ENCODE measurements around the gene SYT15B.
A peak's percentile ranks its signal among the peaks of the same experiment; 100 is the strongest.
"Not testable (repeated sequence)": the region's sequence is repeated elsewhere in the genome, so short reads cannot be mapped to it uniquely, and the experiment has no call there.

Gene SYT15B

DNA sequence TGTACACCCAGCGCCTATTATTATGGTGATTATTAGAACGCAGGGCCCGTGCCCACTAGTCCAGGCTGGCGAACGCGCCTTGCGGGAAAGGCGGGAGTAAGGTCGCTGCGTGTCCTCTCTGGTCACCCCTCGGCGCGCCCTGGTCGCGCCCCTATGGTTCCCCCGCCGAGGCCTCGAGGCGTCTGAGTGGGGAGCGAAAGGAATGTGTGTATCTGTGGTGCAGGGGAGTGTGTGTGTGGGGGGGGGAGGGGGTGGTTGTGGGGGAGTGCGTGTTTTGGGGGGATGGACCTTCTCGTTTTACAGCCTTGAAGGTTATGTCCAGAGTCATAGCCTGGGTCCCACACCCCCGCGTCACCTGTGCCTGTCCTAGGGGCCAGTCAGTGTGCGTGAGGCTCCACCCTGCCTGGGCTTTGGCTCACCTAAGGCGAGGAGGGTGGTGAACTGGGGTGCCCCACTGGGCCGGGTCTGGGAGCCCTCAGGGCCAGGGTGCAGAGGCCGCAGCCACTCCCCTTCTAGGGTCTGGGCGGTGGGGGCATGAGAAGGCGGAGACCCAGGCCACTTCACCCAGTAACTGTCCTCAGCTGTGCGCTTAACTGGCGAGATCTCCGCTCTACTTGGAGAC lies at the start of gene SYT15B:
Gene SYT15B (minus strand): TSS at position 39 of the 622 bp plus-strand sequence. CDS start 952 bp downstream, outside the sequence.
- DNase-seq (ENCODE audit: low read depth) = not testable (repeated sequence)

DNA sequence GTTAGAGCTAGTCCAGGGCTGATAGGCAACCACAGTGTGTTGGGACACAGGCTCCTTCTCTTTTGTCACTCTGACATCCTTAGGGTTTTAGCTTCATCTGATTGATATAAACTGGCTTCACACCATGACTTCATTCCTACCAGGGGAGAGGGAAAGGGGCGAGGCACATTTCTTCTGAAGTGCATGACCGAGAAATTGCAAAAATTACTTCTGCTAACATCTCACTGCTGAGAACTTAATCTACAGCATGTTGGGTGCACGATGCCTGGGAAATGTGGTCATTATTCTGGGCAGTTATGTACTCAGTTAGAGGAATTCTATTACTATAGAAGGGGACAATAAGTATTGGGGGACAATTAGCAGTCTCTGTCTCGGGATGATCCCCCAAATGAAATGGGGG lies 16.2 kb upstream of the SYT15B start:
- not testable (repeated sequence) for H3K4me3 ChIP-seq (ENCODE audit: control insufficient read depth, low read depth, low read length); DNase-seq (ENCODE audit: low read depth)

More for the DNA sequence above, at the start of gene SYT15B:
- H3K4me3 ChIP-seq (ENCODE audit: control insufficient read depth, low read depth, low read length) = not testable (repeated sequence)

DNA sequence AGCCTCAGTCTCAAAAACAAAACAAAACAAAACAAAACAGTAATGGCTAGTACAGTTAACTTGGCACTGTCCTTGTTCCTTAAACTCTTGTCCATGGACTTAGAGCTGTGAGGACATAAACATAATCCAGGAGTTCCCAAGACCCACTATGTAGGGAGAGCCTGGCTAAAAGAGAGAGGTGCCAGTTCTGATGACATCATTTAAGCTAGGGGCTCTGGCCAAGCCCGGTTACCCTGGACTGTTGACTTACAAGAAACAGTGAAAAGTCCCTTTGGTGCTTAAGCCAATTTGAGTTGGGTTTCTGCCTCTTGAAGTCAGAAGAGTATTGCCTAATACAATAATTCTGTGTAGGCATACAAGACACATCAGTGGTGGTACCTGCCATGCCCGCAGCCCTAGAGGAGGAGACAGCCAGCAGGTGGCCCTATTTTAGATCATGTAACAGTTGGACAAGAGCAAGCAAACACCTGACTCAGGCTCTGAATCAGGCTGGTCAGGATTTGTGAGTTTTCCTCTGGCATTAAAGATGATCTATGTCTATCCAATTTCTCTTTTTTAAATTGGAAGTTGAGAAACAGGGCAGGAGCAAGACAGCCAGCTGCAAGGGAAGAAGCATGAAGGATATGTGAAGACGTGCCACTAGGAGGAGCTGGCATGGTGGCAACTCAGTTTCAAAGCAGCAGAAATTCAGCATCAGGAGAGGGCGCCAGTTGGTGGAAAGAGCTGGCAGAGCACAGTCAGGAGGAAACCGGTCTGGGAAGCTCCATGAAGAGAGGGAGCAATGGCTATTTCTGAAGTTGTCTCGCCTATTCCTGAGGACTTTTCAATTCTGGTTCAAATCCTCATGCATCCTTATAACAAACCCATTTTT lies 12.2 kb upstream of the SYT15B start:
- TF ChIP-seq, protein P1, sequence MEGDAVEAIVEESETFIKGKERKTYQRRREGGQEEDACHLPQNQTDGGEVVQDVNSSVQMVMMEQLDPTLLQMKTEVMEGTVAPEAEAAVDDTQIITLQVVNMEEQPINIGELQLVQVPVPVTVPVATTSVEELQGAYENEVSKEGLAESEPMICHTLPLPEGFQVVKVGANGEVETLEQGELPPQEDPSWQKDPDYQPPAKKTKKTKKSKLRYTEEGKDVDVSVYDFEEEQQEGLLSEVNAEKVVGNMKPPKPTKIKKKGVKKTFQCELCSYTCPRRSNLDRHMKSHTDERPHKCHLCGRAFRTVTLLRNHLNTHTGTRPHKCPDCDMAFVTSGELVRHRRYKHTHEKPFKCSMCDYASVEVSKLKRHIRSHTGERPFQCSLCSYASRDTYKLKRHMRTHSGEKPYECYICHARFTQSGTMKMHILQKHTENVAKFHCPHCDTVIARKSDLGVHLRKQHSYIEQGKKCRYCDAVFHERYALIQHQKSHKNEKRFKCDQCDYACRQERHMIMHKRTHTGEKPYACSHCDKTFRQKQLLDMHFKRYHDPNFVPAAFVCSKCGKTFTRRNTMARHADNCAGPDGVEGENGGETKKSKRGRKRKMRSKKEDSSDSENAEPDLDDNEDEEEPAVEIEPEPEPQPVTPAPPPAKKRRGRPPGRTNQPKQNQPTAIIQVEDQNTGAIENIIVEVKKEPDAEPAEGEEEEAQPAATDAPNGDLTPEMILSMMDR (conservative IDR thresholded peaks at IDR 0.05; ENCODE audit: control insufficient read depth, insufficient read depth, low read depth, low read length) = peak; percentile 45
- H3K4me3 ChIP-seq (ENCODE audit: control insufficient read depth, low read depth, low read length) = not testable (repeated sequence)
- DNase-seq (ENCODE audit: low read depth) = peak; percentile 58

DNA sequence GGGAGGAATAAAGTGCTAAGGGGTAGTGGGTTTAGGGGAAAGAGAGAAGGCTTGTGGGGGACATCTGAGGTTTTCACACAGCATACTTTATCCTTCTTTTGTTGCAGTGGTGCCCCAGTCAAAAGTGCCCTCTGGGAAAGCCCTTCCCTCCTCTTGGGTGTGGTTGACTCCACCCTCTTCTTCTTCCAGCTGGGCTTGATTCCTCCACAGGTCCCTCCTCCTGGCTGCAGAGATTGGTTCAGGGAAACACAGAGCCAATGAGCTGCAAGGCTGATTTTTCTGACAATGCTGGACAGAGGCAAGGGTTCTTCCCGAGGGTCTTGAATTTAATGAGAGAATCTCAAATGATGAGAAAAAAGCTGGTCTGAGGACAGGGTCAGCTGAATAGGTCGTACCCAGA lies 7.4 kb upstream of the SYT15B start:
- not testable (repeated sequence) for H3K4me3 ChIP-seq (ENCODE audit: control insufficient read depth, low read depth, low read length); DNase-seq (ENCODE audit: low read depth)

DNA sequence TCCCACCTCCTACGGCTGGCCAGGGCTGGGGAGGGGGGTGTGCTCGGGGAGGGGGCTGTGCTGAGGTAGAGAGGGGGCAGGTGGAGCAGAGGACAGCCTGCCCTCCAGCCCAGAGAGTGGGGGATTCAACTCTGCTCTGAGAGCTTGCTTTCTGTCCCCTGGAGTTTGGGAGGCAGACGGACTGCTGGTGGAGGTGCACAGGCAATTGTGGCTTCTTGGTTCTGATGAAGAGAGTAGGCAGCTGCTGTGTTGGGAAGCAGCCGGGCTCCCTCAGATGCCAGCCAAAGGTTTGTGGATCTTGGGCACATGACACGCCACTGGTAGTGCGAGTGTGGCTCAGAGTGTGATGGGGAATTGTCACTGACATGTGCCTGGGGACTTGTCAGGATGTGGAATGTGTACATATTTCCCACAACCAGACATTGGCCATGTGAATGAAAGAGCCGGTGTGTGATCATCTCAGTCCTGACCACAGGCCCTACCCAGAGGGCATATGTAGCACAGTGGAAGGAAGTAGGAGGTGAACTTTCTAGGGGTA lies 5.3 kb upstream of the SYT15B start:
- DNase-seq (ENCODE audit: low read depth); H3K4me3 ChIP-seq (ENCODE audit: control insufficient read depth, low read depth, low read length): not testable (repeated sequence)

DNA sequence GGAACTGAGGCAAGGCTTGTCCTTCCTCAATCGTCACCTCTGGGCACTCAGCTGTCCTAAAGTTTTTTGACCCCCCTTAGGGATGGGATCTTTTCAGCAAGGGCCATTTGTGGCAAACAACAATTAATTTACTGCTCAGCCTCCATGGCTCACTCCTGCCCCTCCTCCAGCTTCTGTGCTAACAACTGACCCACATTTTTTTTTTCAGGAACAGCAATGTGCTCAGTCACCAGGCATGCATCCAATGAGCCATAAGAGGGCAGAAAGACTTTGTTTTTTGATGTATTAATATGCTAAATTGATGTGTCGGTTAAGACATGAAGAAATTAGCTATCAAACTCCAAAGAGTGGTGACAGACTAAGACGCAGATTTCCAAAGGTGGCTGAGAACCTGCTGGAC lies 4.7 kb upstream of the SYT15B start:
- not testable (repeated sequence) for H3K4me3 ChIP-seq (ENCODE audit: control insufficient read depth, low read depth, low read length)
- DNase-seq (ENCODE audit: low read depth) = peak; percentile 39

DNA sequence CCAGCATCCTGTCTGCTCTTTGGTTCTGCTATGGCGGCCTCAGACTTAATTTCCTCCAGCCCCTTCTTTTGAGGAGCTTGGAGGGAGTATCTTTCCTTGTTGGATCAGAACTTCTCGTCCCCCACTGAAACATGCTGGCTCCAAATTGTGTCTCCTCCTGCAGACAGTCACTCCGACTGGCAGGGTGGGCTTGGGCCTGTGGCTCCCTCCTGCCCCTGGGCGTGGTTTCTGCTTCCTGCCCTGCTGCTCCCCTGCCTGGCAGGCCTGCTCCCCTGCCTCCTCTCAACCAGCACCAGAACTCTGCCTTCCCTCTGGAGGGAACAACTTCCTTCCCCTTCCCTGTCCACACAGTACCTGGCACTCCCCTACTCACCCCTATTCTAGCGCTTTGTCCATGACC lies 3.8 kb upstream of the SYT15B start:
- not testable (repeated sequence) for DNase-seq (ENCODE audit: low read depth); H3K4me3 ChIP-seq (ENCODE audit: control insufficient read depth, low read depth, low read length)

DNA sequence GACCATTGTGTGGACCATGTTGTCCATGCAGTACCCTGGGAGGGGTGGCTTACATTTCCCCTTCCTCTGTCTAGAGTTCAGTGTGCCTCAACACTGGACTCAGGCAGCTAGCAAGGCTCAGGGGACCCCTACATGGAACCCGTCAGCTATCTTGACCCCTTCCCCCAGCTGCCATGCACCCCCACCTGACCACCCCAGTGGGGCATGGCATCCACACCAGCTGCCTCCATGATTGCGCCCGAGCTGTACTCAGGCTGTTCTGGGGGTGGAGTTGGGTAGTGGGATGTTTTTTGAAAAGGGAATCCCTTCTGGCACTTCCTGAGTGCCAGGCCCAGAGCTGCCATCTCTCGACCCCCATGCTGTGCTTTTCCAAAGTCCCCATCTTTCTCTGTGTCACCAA lies 1.8 kb upstream of the SYT15B start:
- not testable (repeated sequence) for DNase-seq (ENCODE audit: low read depth); H3K4me3 ChIP-seq (ENCODE audit: control insufficient read depth, low read depth, low read length)

DNA sequence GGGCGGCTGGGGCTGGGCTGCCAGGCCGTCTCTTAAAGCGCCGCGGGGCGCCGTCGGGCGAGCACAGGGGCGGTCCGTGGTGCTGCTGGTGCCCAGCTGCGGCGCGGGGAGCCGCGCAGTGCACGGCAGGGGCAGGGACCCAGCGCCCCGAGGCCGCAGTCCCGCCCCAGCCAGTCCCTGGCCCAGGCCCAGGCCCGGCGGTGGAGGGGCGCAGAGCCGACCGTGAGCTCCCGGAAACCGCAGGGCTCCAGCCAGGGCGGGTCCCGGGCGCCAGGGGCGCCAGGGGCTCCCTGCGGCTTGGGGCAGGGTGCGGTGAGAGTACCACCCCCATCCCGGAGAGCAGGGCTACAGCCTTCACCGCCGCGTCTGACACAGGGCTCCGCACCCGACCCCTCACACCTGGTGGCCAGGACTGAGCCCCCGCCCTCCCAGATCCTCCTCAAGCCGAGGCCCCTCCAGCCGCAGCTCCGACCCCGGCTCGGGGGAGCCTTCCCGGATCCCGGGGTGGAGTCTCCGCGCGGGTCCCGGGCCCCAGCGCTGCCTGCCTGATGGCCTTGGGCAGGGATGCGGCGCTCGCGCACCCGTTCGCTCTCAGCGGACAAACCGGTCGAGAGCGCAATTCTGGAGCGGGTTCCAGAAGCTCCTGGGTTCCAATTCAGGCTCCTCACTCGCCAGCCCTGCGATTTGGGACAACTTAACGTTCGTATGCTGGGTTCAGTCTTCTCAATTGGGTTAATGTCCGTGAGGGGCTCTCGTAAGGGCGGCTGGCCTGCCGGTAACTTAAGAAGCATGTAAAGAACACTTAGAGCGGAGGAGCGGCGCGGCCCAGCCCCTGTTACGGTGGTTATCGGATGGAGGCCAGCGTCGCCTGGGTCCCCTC lies 478 bp downstream of the SYT15B start:
- not testable (repeated sequence) for DNase-seq (ENCODE audit: low read depth); H3K4me3 ChIP-seq (ENCODE audit: control insufficient read depth, low read depth, low read length)

DNA sequence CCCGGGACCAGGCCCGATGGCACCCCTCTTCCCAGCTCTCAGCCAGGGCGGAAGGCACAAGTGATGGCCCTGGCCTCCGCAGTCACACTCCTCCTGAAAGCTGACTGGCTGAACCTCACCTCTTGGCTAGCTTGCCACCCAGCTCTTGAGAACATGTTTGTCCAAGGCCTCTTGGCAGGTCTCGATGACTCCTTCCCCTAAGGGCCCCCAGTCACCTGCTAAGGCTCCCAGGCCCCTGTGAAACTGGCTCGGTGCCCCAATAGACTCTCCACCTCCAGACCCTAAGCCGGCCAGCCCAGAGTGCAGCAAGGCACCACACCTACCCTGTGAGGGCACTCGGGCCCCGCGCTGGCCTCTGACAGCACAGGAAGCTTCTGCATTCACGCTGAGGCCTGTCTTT lies 4.5 kb downstream of the SYT15B start:
- H3K4me3 ChIP-seq (ENCODE audit: control insufficient read depth, low read depth, low read length); DNase-seq (ENCODE audit: low read depth): not testable (repeated sequence)

DNA sequence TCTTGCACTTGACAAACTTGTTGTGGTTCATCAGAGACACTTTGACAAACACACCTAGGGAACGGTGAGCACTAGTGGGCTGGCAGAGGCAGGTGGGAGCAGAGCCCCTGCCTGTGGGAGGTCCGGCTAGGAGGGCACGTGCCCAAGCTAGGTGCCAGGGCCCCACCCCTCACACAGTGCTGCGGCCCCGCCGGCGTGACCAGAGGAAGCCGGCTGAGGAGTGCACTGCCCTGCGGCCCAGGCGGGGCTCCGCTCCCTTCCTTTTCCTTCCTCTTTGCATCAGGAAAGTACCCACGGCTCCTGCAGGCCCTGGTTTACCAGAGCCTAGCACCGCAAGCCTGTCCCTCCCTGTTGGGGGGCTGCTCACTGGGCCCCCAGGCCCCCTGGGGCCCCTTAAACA lies 7.2 kb downstream of the SYT15B start:
- not testable (repeated sequence) for DNase-seq (ENCODE audit: low read depth)

DNA sequence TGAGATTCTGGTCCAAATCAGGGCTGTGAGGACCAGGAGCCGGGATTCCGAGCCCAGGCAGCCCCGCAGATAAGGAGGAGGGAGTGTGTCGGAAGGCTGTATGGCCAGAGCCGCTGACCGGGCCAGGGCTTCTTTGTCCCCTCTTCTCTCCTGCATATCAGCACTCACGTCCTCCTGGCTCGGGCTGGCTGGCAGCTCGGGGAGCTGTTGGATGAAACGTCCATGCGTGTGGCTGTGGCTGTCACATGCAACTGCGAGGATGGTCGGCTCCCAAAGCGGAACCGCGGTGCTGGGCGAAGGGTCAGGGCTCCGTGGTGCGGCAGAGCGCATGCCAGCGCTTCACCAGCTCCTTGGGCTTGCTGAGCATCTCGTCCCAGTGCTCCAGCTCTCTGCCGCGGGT lies 9.5 kb downstream of the SYT15B start:
- not testable (repeated sequence) for H3K4me3 ChIP-seq (ENCODE audit: control insufficient read depth, low read depth, low read length); DNase-seq (ENCODE audit: low read depth)

More for the DNA sequence above, 7.2 kb downstream of the SYT15B start:
- not testable (repeated sequence) for H3K4me3 ChIP-seq (ENCODE audit: control insufficient read depth, low read depth, low read length)

DNA sequence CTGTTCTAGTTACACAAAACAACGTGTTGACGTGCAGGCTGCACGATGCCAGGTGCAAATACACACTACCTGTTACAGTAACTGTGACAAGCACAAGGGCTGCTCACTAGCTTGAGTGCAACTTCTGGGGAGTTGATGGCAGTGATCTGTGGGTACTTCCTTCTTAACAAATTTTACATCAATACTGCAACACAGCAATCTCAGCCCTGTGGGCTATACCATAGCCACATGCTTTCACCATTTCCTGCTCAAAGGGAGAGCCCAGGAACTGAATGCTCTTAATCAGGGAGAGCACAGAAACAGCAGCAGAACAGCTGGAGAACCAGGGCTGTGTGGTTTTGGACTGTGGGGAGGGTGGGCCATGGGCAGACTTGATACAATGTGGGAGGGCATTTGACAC lies 10.2 kb downstream of the SYT15B start:
- not testable (repeated sequence) for DNase-seq (ENCODE audit: low read depth); H3K4me3 ChIP-seq (ENCODE audit: control insufficient read depth, low read depth, low read length)

DNA sequence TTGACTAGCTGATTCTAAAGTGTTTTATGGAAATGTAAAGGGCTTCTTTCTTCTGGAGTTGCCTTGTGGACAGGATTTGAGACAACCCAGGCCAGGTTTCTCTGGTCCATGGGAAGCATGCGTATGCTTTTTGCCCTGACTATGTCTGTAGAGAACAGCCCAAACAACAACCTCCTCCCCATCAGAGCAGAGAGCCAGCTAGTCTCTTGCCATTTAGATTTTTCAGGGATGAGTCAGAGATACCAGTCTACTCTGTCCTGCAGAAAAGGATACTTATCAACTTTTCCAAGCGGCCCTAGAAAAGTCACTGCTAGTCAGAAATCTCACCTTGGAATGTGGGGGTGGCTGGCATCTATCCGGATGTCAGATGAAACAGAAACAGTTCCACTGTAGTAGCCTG lies 11.6 kb downstream of the SYT15B start:
- DNase-seq (ENCODE audit: low read depth); H3K4me3 ChIP-seq (ENCODE audit: control insufficient read depth, low read depth, low read length): not testable (repeated sequence)

DNA sequence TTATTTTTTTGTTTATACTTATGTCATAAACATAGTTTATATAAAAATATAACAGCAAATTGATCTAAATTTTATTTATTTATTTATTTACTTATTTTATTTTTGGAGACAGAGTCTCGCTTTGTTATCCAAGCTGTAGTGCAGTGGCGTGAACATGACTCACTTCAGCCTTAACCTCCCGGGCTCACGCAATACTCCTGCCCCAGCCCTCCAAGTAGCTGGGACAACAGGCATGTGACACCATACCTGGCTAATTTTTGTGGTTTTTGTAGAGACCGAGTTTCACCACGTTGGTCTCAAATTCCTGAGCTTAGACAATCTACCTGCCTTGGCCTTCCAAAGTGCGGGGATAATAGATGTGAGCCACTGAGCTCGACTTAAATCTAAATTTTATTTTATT lies 13.0 kb downstream of the SYT15B start:
- not testable (repeated sequence) for H3K4me3 ChIP-seq (ENCODE audit: control insufficient read depth, low read depth, low read length); DNase-seq (ENCODE audit: low read depth)

DNA sequence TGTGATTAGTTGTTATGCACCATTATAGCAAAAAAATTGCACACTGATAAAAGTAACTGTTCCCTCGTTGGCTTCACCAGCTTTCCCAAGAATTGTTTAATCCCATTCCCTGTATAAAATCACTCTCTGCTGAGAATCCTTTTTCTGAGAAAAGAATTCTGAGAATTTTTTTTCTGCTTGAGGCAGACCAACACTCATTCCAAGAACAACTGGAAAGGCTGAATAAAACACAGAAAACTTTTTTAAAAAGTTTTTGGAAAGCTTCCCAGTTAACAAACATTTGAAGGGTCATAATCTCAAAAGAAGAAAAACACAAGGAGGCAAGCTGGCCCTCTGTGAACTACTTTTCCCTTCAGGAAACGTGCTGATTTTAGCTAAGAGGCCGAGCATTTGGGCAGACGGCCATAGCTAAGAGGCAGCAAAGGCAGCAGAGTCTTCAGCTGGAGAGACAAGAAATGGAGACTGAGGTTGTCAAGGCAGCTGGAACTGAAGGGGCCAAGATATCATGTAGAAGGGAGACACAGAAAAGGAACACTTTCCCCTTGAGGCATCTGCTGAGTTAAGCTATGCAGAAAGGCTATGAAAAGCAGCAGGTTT lies 16.5 kb downstream of the SYT15B start:
- not testable (repeated sequence) for H3K4me3 ChIP-seq (ENCODE audit: control insufficient read depth, low read depth, low read length); DNase-seq (ENCODE audit: low read depth)

DNA sequence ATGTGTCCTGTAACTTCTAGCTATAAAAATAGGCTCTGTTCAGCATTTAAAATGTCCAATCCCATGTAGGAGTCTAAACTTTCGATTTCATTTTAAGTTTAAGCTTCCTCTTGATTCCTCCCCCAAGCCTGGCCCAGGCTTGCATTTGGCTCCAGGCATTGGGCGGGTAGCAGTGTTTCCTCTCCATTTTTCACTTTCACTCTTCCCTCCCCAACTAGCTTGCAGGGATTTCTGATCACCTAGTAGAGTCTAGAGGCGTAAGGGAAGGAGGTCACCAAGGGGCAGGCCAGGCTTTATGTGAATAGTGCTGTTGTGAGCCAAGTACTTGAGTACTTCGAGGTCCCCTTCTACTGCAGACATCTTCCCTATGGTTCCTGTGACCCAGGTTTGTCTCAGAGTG lies 18.5 kb downstream of the SYT15B start:
- H3K4me3 ChIP-seq (ENCODE audit: control insufficient read depth, low read depth, low read length); DNase-seq (ENCODE audit: low read depth): not testable (repeated sequence)
